Cardiac septum (tissue), 1 donor: Measurements from ENCODE around the gene WASL. TPM values are rescaled to one million over a fixed set of nuclear protein-coding genes. Genes with fewer than 3 reads are reported as not detected.
"Not testable (repeated sequence)": the region's sequence is repeated elsewhere in the genome, so short reads cannot be mapped to it uniquely, and the experiment has no call there.

Source experiments
- DNase-seq: peaks from one replicate; pipeline ENCODE4 v3.0.0-alpha.2; 2020; ENCODE audit warnings: low spot score
- intact Hi-C: fragments of 100-400 bp; cut with DNase I; formaldehyde crosslinking; loops from one replicate; pipeline ENCODE4 v1.14.0; 2022
- long read RNA-seq: library from polyadenylated mRNA; unstranded; transcript quantifications from one replicate; pipeline ENCODE4 v2.0.0, GENCODE V29; 2021
- total RNA-seq: library from RNA; stranded (reverse); fragmentation: NEBNext Ultra II Directional; extraction: Animal tissue kit (Norgen Biotek cat#: 25700); gene quantifications from one replicate; pipeline ENCODE4 v1.2.1, GENCODE V29; 2021
- donor health status: DM: no; HTN: no; CAD: no.

WASL gene
- total RNA-seq = 32.5 TPM
- long read RNA-seq, full-length matches to known transcripts = 15 of 47 reads
- long read RNA-seq, partial matches to known transcripts = 29 of 47 reads
- long read RNA-seq, other reads (novel, unspliced or antisense) = 3 of 47 reads

DNA sequence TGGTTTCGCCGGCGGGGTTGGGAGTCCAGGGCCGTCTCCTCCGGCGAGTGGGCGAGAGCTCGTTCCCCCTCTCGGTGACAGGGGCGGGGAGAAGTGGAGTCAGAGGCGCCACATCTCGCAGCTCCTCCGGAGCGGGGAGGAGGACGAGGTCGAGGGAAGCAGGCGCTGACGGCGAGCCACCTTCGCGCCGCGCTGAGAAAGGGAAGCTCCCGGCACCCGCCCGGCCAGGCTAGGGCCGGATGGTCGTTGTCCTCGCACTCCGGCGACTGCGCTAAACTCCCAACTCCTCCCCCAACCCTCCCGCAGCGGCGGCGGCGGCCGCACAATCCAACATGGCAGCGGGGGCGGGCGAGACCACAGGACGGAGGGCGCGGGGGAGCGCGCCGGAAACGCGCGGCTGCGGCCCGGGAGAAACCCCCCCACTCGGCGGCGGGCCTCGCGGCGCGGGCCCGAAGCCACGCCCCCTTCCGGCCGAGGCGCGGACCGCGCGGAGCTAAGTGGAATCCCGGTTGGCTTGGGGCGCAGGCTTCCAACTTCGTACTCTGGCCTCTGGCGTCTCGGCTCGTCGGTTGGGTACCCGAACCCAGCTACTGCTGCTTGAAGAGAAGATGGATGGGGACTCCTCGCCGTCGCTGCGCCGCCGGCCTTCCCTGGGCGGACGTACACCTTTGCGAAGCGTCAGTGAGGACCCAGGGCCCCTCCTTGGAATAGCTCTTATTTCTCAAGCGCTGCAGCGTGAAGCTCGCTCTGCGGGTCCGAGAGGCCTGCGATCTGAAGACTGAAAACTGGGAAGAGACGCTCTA is at the start of gene WASL:
Gene WASL, minus strand, starts transcription at position 270 of the 803 bp plus-strand sequence. Its CDS starts 269 bp downstream, at position 1.
- intact Hi-C loops = loop anchor here (5.0 to 10.0 kb wide), 2 partner anchors 42 to 64 kb away; no protein-coding TSS in a partner anchor
- peak; percentile 94 for DNase-seq

GRCh38 chr7:123797673-123798531 is 49.1 kb upstream of the WASL start:
- intact Hi-C loops = loop anchor here (5.0 kb wide), 1 partner anchor 69 kb away; no protein-coding TSS in a partner anchor
- no peak for DNase-seq

DNA sequence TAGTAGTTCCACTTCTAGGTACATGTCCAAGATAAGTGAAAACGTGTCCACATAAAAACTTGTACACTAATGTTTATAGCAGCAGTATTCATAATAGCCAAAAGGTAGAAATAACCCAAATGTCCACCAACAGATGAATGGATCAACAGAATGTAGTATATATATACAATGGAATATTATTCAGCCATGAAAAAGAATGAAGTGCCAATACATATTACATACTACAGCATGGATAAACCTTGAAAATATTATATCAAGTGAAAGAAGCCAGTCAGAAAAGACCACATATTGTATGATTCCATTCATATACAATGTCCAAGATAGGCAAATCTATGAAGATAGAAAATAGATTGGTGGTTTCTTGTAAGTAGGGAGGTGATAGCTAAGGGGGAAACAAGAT is 47.8 kb upstream of the WASL start:
- intact Hi-C loops = loop anchor here (5.0 kb wide), 1 partner anchor 71 kb away; no protein-coding TSS in a partner anchor
- no peak for DNase-seq

- intact Hi-C loops = loop anchor here (5.0 kb wide), 1 partner anchor 71 kb away; no protein-coding TSS in a partner anchor
- no peak for DNase-seq
Observed at GRCh38 chr7:123795917-123796316, 47.1 kb upstream of the WASL start.

- intact Hi-C loops = loop anchor here (5.0 kb wide), 1 partner anchor 72 kb away; no protein-coding TSS in a partner anchor
- not testable (repeated sequence) for DNase-seq
Observed at GRCh38 chr7:123795116-123795515, 46.3 kb upstream of the WASL start.

- DNase-seq = no peak
- intact Hi-C loops = no loop called here
Observed at GRCh38 chr7:123792547-123792946, 43.7 kb upstream of the WASL start.

GRCh38 chr7:123791001-123791400 is 42.2 kb upstream of the WASL start:
- no peak for DNase-seq
- intact Hi-C loops = no loop called here

GRCh38 chr7:123789817-123790216 is 41.0 kb upstream of the WASL start:
- no peak for DNase-seq
- intact Hi-C loops = no loop called here

GRCh38 chr7:123789206-123789784 is 40.5 kb upstream of the WASL start:
- intact Hi-C loops = no loop called here
- no peak for DNase-seq

DNA sequence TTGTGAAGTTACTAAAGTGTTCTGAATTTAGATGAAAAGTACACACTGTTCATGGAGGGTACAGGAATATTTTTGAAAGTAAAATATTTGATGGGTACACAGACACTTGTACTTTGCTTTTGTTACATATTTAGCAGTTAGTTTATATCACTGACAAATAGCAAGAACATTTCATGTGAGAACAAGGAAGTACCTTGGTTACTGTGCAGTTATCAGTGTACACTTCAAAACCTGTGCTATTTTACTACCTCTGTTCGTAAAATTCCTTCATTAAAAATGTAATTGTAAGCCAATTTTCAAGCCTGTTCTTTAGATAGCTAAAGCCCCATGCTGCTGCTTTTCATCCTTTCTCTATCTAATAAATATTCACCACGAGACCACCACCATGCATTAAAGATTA is 39.8 kb upstream of the WASL start:
- intact Hi-C loops = no loop called here
- no peak for DNase-seq

- no peak for DNase-seq
- intact Hi-C loops = no loop called here
Observed at GRCh38 chr7:123787220-123788007, 38.6 kb upstream of the WASL start.

- intact Hi-C loops = no loop called here
- DNase-seq = no peak
Observed at GRCh38 chr7:123784263-123784662, 35.5 kb upstream of the WASL start.

GRCh38 chr7:123783820-123784219 is 35.0 kb upstream of the WASL start:
- DNase-seq = no peak
- intact Hi-C loops = no loop called here

DNA sequence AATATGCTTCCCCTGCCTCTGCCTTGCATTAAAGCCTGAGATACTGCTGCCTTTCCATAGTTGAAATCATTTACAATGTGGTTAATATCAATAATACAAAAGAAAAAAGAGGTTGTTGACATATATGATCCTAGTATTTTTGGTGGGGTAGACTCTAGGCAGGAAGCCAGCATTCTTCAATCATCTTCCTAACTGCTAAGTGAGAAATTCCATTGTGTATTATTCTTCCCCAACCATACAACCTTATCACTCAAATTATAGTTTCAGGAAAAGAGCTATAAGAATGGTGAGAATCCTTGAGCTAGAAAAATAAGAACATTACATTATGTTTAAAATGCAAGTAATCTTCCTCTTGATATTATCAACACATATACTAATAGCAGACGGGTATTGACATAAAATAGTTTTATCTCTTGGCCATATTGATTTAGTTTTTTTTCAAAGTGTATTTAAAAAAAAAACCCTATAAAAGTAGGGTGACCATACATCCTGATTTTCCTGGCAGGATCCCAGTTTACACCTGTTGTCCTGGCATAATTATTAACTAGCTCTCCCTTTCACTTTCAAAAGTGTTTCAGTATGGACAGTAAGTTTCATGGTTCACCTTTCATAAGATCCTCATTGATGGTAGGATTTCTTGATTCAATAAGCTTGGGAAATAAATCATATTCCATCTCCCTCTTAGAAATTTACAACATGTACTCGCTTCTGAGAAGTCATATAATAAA is 33.4 kb upstream of the WASL start:
- DNase-seq = no peak
- intact Hi-C loops = no loop called here

DNA sequence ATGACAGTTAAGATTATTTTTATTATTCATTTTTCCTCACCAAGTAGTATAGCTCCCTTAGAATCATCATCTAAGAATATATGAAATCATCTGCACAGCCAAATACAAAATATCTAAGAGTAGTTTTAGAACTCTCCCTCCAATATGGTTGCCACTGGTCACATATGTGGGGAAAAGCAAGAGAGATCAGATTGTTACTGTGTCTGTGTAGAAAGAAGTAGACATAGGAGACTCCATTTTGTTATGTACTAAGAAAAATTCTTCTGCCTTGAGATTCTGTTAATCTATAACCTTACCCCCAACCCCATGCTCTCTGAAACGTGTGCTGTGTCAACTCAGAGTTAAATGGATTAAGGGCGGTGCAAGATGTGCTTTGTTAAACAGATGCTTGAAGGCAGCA is 31.7 kb upstream of the WASL start:
- intact Hi-C loops, DNase-seq: not testable (repeated sequence)

GRCh38 chr7:123774496-123774895 is 25.7 kb upstream of the WASL start:
- intact Hi-C loops = no loop called here

DNA sequence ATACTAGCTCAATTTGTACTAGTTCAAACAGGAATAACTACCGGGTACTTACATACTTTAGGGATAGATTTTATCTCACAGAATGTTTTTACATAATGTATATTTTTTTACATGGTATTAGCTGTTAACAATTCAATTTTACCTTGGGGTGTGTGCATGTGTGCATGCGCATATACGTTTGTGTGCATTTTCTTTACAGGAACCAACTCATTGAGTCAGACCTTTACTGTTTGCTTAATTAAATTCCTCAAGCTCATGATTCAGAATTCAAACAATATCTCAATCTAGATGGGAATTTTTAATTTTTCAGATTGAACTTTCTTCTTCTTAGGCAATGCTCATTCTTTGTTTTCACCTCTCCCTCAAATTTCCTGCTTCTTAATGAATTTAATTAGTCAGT is 24.7 kb upstream of the WASL start:
- DNase-seq = no peak
- intact Hi-C loops = no loop called here

More at GRCh38 chr7:123774496-123774895, 25.7 kb upstream of the WASL start:
- DNase-seq = no peak

GRCh38 chr7:123772652-123773051 is 23.8 kb upstream of the WASL start:
- intact Hi-C loops = no loop called here
- DNase-seq = no peak
